ENCODE data around the gene ELF1.

ELF1 gene

GRCh38 chr13:41006978-41007743 is 12.0 kb downstream of the ELF1 start:
- DNase-seq (ENCODE audit: low read depth in 2 of 3, low spot score in 2 of 3) = no peak

GRCh38 chr13:41006306-41006705 is 12.8 kb downstream of the ELF1 start:
- DNase-seq (ENCODE audit: low read depth in 2 of 3, low spot score in 2 of 3) = no peak

- DNase-seq (ENCODE audit: low read depth in 2 of 3, low spot score in 2 of 3) = no peak
Measured at GRCh38 chr13:41005704-41006103, 13.4 kb downstream of the ELF1 start.

GRCh38 chr13:41004875-41005693 is 14.0 kb downstream of the ELF1 start:
- DNase-seq (ENCODE audit: low read depth in 2 of 3, low spot score in 2 of 3) = no peak

GRCh38 chr13:41002606-41003005 is 16.5 kb downstream of the ELF1 start:
- no peak for DNase-seq (ENCODE audit: low read depth in 2 of 3, low spot score in 2 of 3)

GRCh38 chr13:41001695-41002094 is 17.4 kb downstream of the ELF1 start:
- no peak for DNase-seq (ENCODE audit: low read depth in 2 of 3, low spot score in 2 of 3)

- DNase-seq (ENCODE audit: low read depth in 2 of 3, low spot score in 2 of 3) = no peak
Measured at GRCh38 chr13:40999416-40999815, 19.7 kb downstream of the ELF1 start.

- DNase-seq (ENCODE audit: low read depth in 2 of 3, low spot score in 2 of 3) = no peak
Measured at GRCh38 chr13:40996426-40997092, 22.6 kb downstream of the ELF1 start.

- DNase-seq (ENCODE audit: low read depth in 2 of 3, low spot score in 2 of 3) = no peak
Measured at GRCh38 chr13:40995997-40996396, 23.1 kb downstream of the ELF1 start.

- no peak for DNase-seq (ENCODE audit: low read depth in 2 of 3, low spot score in 2 of 3)
Measured at GRCh38 chr13:40994581-40995230, 24.4 kb downstream of the ELF1 start.

GRCh38 chr13:40993987-40994386 is 25.1 kb downstream of the ELF1 start:
- DNase-seq (ENCODE audit: low read depth in 2 of 3, low spot score in 2 of 3) = no peak

- no peak for DNase-seq (ENCODE audit: low read depth in 2 of 3, low spot score in 2 of 3)
Measured at GRCh38 chr13:40992678-40993518, 26.2 kb downstream of the ELF1 start.

GRCh38 chr13:40987606-40988280 is 31.4 kb downstream of the ELF1 start:
- DNase-seq (ENCODE audit: low read depth in 2 of 3, low spot score in 2 of 3) = no peak

GRCh38 chr13:40986101-40986856 is 32.8 kb downstream of the ELF1 start:
- no peak for DNase-seq (ENCODE audit: low read depth in 2 of 3, low spot score in 2 of 3)

GRCh38 chr13:40985381-40986100 is 33.6 kb downstream of the ELF1 start:
- DNase-seq (ENCODE audit: low read depth in 2 of 3, low spot score in 2 of 3) = no peak

GRCh38 chr13:40984668-40985366 is 34.3 kb downstream of the ELF1 start:
- DNase-seq (ENCODE audit: low read depth in 2 of 3, low spot score in 2 of 3) = no peak

- no peak for DNase-seq (ENCODE audit: low read depth in 2 of 3, low spot score in 2 of 3)
Measured at GRCh38 chr13:40983725-40984667, 35.1 kb downstream of the ELF1 start.

All from activated CD8-positive, alpha-beta memory T cell treated with anti-CD3 and anti-CD28 coated beads for 48 hours (primary cell).